Tibial nerve (tissue), 4 donors: ENCODE results near the gene GPR75.

ENCODE experiments used
- CTCF ChIP-seq, 5 experiments: fragments of 200-600 bp in 3 of 5; fragments of 450-650 bp in 2 of 5; sonication (generic) in 3 of 5; IDR thresholded peaks; one replicate each; pipeline ENCODE4 v1.5.1; 2016 to 2019; ENCODE audit warnings: antibody characterized with exemption in 5 of 5, mild to moderate bottlenecking in 3 of 5, moderate library complexity in 2 of 5
- EP300 ChIP-seq, 2 donors: sonication (generic); formaldehyde crosslinking; IDR thresholded peaks; one replicate each; pipeline ENCODE4 v1.6.1; 2017; ENCODE audit warnings: antibody characterized with exemption in 2 of 2, mild to moderate bottlenecking in 1 of 2
- POLR2A ChIP-seq, 2 donors: fragments of 450-650 bp; IDR thresholded peaks; one replicate each; pipeline ENCODE4 v1.6.1; 2017; ENCODE audit warnings: antibody characterized with exemption in 2 of 2, mild to moderate bottlenecking in 2 of 2, moderate library complexity in 2 of 2

- TF ChIP-seq CTCF (IDR thresholded peaks at IDR 0.05) (no peak), EP300 (IDR thresholded peaks at IDR 0.05) (no peak), POLR2A (IDR thresholded peaks at IDR 0.05) (no peak)
Measured at GRCh38 chr2:53859206-53860181, at the start of gene GPR75.
